HK-2 (cell line): Measurements from ENCODE around the gene ATP2A3.

Source experiments
- DNase-seq: peaks from one replicate; pipeline ENCODE4 v3.0.0-alpha.2; 2018; ENCODE audit not compliant: unreplicated experiment

ATP2A3 gene

GRCh38 chr17:3892095-3892998 is 71.9 kb downstream of the ATP2A3 start:
- peak; percentile 90 for DNase-seq

- peak; percentile 58 for DNase-seq
Measured at GRCh38 chr17:3891626-3892094, 72.6 kb downstream of the ATP2A3 start.

GRCh38 chr17:3890878-3891219 is 73.4 kb downstream of the ATP2A3 start:
- DNase-seq = no peak

DNA sequence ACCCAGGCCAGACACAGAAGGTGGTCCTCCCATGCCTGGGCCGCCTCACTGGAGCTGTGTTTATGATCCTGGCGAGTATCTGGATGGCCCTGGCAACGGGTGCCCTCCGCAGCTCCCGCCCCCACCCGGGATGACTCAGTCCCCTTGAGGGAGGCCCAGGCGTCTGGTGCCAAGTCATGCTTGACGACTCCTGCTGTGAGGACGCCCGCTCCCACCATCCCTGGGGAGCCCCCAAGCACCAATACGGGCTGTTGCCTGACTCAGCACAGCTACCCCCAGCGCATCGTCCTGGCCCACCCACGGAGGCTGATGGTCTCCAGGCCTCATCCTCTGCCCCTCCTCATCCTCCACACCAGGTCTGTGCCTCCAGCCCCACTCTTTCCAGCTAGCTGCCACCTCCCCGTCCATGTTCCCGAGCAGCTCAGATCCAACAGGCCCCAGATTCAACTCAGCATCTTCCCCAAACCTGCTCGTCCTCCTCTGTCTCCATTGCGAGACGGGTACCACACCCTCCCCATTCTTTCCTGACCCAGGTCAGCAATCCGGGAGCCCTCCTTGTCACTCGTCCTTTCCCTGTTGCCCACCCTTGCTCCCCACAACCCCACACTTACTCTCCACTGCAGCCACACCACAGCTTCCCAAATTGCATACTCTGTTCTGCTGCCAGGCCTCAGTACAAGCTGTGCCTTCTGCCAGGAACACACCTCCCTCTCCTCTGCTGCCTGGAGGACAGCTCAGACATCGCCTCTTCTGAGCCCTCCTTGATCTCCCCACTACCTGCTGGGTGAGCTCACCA is 74.0 kb downstream of the ATP2A3 start:
- DNase-seq = peak; percentile 96

- DNase-seq = peak; percentile 38
Measured at GRCh38 chr17:3889325-3890012, 74.8 kb downstream of the ATP2A3 start.

DNA sequence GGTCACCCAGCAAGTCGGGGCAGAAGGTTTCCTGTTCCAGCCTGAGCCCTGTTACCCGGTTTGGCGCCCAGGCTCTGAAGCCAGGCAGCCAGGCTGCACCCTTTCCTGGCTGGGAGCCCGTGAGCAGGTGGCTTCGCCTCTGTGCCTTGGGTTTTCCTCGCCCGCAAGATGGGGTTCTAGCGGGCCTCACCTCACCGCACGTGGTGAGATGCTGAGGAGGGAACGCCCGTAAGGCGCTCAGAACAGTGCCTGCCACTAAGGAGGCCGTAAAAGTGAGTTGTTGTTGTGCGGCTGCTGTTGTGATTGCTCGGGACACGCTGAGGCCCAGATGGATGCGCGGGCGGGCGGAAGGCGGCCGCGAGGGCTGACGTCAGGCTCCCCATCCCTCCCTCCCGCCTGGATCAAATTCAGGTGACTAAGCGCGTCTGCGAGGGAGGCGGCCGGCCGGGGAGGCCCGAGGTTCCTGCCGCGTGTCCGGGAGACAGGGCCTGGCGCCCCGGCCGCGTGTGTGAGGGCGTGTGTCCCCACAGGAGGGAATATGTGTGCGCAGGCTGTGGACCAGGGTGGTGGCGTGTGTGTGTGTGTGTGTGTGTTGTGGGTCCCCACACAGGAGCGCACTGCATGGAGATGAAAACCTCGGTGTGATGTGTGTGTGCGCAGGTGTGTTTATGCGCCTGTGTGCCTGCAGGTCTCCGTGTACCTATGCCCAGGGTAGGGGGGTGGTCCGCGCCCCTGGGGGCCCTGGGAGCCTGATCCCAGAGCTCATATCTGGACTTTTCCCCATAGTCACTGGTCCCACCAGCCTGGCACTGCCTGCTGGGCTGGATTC is 75.7 kb downstream of the ATP2A3 start:
- peak; percentile 93 for DNase-seq

- no peak for DNase-seq
Measured at GRCh38 chr17:3887804-3888203, 76.4 kb downstream of the ATP2A3 start.

DNA sequence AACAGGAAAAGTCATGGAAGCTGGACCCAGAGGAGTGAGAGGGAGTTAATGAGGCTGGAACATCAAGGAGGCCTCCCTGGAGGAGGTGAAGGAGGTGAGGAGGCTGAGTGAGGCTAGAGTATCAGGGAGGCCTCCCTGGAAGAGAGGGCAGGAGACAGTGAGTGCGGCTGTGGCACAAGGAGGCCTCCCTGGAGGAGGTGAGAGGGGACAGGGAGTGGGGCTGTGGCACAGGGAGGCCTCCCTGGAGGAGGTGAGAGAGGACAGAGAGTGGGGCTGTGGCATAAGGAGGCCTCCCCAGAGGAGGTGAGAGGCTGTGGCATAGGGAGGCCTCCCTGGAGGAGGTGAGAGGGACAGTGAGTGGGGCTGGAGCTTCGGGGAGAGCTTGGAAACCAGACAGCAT is 76.8 kb downstream of the ATP2A3 start:
- no peak for DNase-seq

- no peak for DNase-seq
Measured at GRCh38 chr17:3886776-3887175, 77.5 kb downstream of the ATP2A3 start.

- peak; percentile 54 for DNase-seq
Measured at GRCh38 chr17:3885970-3886369, 78.3 kb downstream of the ATP2A3 start.

GRCh38 chr17:3885271-3885670 is 79.0 kb downstream of the ATP2A3 start:
- DNase-seq = no peak

DNA sequence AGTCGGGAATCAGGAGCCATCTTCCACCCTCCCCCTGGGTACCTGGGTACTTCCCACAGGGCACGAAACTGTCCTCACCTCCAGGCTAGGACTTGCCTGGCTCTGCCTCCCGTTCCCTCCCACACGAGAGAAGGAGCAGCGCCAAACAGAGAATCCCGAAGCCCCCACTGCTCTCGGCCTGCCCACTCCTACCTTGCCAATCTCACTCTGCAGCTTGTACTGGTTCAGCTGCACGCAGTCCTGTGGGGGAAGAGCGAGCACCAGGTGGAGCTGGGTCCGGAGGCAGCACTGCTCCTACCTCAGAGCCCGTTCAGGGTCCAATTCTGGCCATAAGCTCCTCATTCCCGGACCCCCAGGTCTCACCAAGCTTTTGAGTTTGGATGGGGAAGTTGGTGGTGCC is 80.0 kb downstream of the ATP2A3 start:
- DNase-seq = no peak

- DNase-seq = no peak
Measured at GRCh38 chr17:3882276-3882675, 82.0 kb downstream of the ATP2A3 start.

DNA sequence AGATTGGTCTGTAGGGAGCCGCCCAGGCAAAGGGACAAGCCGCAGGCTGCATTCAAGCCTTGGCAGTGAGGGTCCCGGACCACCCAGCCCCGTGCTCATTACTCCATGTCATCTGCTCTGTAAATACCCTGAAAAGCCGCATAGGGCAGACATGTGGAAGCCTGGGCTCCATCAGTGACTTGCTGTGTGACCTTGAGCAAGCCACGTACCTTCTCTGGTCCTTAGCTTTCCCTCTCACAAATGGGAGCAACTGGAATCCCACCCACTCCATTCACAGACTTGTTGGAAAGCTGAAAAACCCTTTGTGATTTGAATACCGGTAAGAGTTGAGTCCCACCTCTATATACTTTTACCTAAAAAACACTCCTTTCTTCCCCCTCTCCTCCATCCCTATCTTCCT is 83.3 kb downstream of the ATP2A3 start:
- no peak for DNase-seq

DNA sequence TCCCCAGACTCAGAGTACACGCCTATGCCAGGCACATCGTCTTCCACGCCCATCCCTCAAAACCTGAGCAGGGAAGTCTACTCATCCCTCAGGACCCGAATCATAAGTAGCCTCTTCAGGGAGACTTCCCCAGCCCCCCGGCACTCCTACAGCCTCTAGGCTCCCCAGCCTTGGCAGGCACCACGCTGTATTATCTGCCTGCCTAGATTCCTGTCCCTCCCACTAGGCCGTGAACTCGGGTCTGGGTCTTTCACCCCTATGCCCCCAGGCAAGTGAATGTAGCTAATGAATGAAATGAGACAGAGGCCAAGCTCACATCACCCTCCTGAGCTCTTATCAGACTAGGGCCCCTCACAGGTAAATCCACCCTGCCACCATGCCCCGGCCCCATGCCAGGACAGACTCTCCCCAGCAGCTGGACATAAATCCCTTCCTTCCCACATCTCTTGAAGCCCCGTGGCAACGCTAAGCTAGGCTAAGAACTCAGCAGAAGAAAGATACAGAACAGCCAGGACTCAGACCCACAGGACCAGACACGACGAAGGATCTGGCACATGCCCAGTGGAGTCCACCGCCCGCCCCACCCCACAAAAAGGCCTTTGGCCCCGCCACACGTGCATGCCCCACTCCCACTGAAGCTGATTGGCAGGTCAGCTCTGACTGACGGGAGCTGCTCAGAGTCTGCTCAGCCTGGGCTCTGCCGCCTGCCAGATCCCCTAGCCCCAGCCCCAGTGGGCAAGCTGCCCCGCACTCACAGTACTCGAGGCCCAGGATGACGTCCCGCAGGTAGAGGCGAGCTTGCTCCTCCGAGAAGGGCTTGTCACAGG is 84.4 kb downstream of the ATP2A3 start:
- DNase-seq = no peak

- DNase-seq = peak; percentile 36
Measured at GRCh38 chr17:3879186-3879585, 85.1 kb downstream of the ATP2A3 start.

DNA sequence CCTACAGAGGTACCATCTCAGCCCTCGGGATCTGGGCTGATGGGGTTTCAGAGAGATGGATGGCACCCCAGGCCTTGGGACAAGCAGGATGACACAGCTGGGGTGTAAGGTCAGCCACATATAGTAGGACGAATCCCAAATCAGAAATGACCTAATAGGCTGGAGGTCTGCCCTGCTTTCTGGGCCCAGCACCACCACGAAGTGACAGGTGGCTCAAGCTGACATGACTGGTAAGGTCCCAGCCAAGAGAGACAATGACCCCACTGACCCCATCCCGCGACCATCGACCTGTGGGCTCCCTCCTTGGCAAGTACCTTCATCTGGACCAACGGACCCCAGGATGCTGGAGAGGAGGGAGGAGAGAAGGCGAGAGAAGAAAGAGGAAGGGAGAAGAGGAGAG is 87.0 kb downstream of the ATP2A3 start:
- DNase-seq = no peak

- no peak for DNase-seq
Measured at GRCh38 chr17:3875317-3875716, 88.9 kb downstream of the ATP2A3 start.
